Choroid plexus epithelial cell (primary cell): ENCODE results near the gene GEN1.

Source experiments
- DNase-seq: peaks from one replicate; pipeline ENCODE4 v3.0.0-alpha.2; 2010; ENCODE audit warnings: low read depth
- H3K4me3 ChIP-seq: 2 replicates; pipeline ENCODE4 v1.5.1; 2011; ENCODE audit warnings: low read depth, mild to moderate bottlenecking, control low read depth, low read length, moderate library complexity
- CTCF ChIP-seq: conservative IDR thresholded peaks from 2 replicates; pipeline ENCODE4 v1.5.1; 2011; ENCODE audit warnings: low read depth, mild to moderate bottlenecking, control low read depth, inconsistent platforms, low read length, moderate library complexity

Gene GEN1

GRCh38 chr2:17736989-17737388 is 16.9 kb upstream of the GEN1 start:
- H3K4me3 ChIP-seq: no peak overlapping the region
- DNase-seq: no peak
- no peak for TF ChIP-seq CTCF

GRCh38 chr2:17740203-17740602 is 13.7 kb upstream of the GEN1 start:
- DNase-seq: no peak
- no peak for TF ChIP-seq CTCF
- H3K4me3 ChIP-seq: no peak overlapping the region

GRCh38 chr2:17747684-17748452 is 6.1 kb upstream of the GEN1 start:
- no peak overlapping the region for H3K4me3 ChIP-seq
- no peak for TF ChIP-seq CTCF
- no peak for DNase-seq

- TF ChIP-seq CTCF: no peak
- H3K4me3 ChIP-seq: no peak overlapping the region
- peak; percentile 9 for DNase-seq
These were observed 5.2 kb upstream of the GEN1 start for GRCh38 chr2:17748745-17749144.

- H3K4me3 ChIP-seq: no peak overlapping the region
- no peak for DNase-seq
- TF ChIP-seq CTCF: no peak
These were observed 4.0 kb upstream of the GEN1 start for GRCh38 chr2:17749753-17750438.

- H3K4me3 ChIP-seq: no peak overlapping the region
- no peak for TF ChIP-seq CTCF
- no peak for DNase-seq
These were observed 1.7 kb upstream of the GEN1 start for GRCh38 chr2:17752246-17752645.
